ENCODE data around the gene MTPN. TPM values are rescaled to one million over a fixed set of nuclear protein-coding genes. Genes with fewer than 3 reads are reported as not detected.

Gene MTPN
- total RNA-seq, 1 experiment from 2014 or later: 98.2 TPM

GRCh38 chr7:136015638-136016037 is 38.5 kb upstream of the MTPN start:
- Histone ChIP-seq H3K9ac (ENCODE audit: extremely low read depth, insufficient read length, low read length) (no peak overlapping the region), H3K79me1 (ENCODE audit: insufficient read depth, low read depth, low read length, poor library complexity, severe bottlenecking) (no peaks in the 10 kb centered on the region), H2BK15ac (ENCODE audit: low read depth, low read length) (no peak overlapping the region), H3K9me3 (ENCODE audit: control insufficient read depth, low read depth, low read length) (no peaks in the 10 kb centered on the region), H3K23ac (ENCODE audit: insufficient read length, low read depth, low read length) (no peak overlapping the region), H2BK5ac (ENCODE audit: insufficient read length, low read length) (no peak overlapping the region), H2AFZ (ENCODE audit: low read length) (no peak overlapping the region), H3K4me1 (ENCODE audit: insufficient read depth, low read length) (no peaks in the 10 kb centered on the region), H4K8ac (replicated peaks; ENCODE audit: insufficient read length, low read depth, low read length) (no peak overlapping the region), H3K27me3 (ENCODE audit: insufficient read depth, low read length) (no peaks in the 10 kb centered on the region), H3K27ac (ENCODE audit: insufficient read length, low read depth, low read length) (no peak overlapping the region), H4K5ac (ENCODE audit: insufficient read length, low read depth, low read length) (no peak overlapping the region), H3K79me2 (ENCODE audit: insufficient read depth, low read length) (no peaks in the 10 kb centered on the region), H3K18ac (ENCODE audit: insufficient read length, low read depth, low read length) (no peak overlapping the region), H2BK12ac (ENCODE audit: insufficient read length, low read depth, low read length) (no peak overlapping the region), H4K20me1 (ENCODE audit: control insufficient read depth, insufficient read depth, insufficient read length) (no peaks in the 10 kb centered on the region), H2AK5ac (ENCODE audit: insufficient read length, low read length) (no peak overlapping the region), H3T11ph (ENCODE audit: low read length) (no peak overlapping the region), H2BK20ac (ENCODE audit: low read depth, low read length, poor library complexity, severe bottlenecking) (no peak overlapping the region), H3K4me2 (ENCODE audit: insufficient read depth, insufficient read length, low read length) (no peak overlapping the region), H3K23me2 (ENCODE audit: insufficient read length, low read depth, low read length, poor library complexity, severe bottlenecking) (no peaks in the 10 kb centered on the region), H3K56ac (ENCODE audit: insufficient read length, low read depth, low read length) (no peak overlapping the region), H2BK120ac (ENCODE audit: low read depth, low read length, poor library complexity, severe bottlenecking) (no peak overlapping the region), H3K4ac (ENCODE audit: low read depth, low read length) (no peak overlapping the region), H4K91ac (ENCODE audit: insufficient read length, low read depth, low read length) (no peak overlapping the region), H3K14ac (ENCODE audit: insufficient read depth, low read length) (no peak overlapping the region)
- Mint-ChIP-seq H3K27me3 (ENCODE audit: low read depth) (no peaks in the 10 kb centered on the region), H3K4me3 (no peak overlapping the region), H3K4me1 (no peaks in the 10 kb centered on the region), H3K27ac (no peak overlapping the region), H3K9me3 (no peaks in the 10 kb centered on the region), H3K36me3 (ENCODE audit: insufficient read depth in 1 of 3, low read depth in 3 of 3) (no peaks in the 10 kb centered on the region)
- no peak for TF ChIP-seq CTCF (conservative IDR thresholded peaks at IDR 0.05)
- WGBS (ENCODE audit: extremely low coverage, insufficient read length, low lambda C conversion rate): no CpG with 5 or more reads among the region's 1 CpG
- DNase-seq: no peak

All from H9 (cell line).